GM19455 (cell line): ENCODE measurements around the gene C19orf67.

Experiments
- ATAC-seq: cut with Tn5 transposase; IDR thresholded peaks from one replicate; pipeline ENCODE4 v1.9.1; 2021; ENCODE audit not compliant: unreplicated experiment

C19orf67 gene

DNA sequence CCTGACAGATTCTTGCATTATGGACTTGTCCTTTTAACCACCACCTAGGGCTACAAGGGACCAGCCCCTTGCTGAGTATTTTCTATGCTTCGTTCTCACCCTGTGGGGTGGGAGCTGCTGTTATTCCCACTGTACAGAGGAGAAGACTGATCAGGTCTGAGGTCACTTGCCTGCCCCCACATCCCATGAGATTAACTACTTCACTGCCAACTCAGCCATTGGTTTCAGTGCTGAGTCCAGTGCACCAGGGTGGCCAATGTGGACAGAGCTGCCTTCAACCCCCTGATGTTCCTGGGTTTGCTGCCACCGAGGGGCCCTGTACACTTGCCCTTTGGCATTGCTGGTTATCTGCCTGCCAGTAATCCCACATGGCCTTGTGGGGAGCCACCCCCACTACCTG is 25.1 kb upstream of the C19orf67 start:
- no peak for ATAC-seq

DNA sequence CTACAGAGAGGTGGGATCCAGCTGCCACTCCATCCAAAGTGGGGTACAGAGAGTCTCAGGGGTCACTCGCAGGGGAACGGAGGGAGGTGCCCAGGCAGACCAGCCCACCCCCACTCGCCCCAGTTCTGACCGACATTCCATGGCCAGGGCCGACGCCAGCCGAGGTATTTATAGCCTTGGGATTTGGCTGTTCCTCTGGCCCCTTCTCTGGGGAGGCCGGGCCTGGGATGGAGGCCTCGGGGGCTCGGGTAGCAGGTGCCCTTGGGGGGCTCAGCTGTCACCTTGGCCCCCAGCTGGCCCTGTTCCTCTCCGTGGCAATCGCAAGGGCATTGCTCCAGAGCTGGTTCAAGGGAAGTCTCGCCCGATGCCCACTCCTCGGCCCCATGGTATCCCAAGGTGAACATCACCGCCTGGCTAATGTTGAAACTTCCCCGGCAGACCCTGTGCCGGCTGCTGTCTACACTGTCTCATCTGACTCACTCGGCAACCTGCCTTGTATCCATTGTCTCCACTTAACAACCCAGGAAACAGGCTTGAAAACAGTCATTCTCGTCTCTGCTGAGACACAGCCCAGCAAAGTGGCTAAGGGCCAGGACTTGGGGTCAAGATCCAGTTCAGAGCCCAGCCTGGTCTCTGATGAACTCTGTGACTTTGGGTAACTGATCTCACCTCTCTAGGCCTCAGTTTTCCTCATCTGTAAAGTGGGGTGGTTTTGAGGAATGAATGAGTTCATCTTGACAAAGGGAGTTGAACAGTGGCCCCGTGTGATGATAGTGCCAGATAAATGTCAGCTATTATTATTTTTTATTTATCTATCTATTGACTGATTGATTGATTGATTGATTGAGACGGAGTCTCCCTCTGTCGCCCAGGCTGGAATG is 22.2 kb upstream of the C19orf67 start:
- no peak for ATAC-seq

GRCh38 chr19:14106840-14107239 is 21.3 kb upstream of the C19orf67 start:
- no peak for ATAC-seq

DNA sequence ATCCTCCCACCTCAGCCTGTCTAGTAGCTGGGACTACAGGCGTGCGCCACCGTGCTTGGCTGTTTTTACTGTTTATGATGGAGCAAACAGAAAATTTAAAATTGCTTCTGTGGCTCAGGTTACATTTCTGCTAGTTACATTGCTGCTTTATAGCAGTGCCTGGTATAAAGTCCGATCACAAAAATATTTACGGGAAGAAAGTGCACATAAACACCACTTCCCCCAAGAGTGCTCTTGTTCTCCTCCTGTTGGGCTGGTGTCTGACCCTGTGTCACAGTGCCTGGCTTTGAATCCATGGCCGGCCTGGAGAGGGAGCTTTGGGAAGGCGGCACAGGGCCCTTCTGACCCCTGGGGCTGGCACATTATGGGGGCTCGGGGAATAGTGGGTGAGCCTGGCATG is 20.1 kb upstream of the C19orf67 start:
- ATAC-seq, result no peak

GRCh38 chr19:14103310-14103709 is 17.7 kb upstream of the C19orf67 start:
- ATAC-seq, result no peak

- no peak for ATAC-seq
Observed at GRCh38 chr19:14102756-14103155, 17.2 kb upstream of the C19orf67 start.

DNA sequence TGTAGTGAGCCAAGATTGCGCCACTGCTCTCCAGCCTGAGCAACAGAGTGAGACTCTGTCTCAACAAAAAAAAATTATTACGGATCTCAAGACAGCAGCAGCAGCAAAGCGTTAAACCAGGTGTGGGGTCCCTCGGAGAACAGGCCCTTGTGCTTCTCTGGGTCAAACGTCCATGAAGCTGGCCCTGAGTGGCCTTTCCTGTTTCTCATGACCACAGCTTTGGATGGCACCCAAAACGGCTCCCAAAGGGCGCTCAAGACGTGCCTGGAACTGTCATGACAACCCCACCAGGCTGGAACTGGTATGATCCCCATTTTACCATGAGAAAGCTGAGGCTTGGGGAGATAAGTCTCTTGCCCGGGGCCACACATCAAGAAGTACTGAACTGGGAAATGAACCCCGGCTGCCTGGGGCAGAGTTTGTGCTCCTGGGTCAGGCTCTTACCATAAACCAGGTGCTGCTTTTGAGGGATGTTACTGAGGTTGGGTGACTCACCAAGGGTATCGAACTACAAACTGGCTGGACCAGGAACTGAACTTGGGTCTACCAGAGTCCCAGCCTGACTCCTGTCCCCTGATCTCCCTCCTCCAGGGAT is 16.6 kb upstream of the C19orf67 start:
- ATAC-seq, result no peak

DNA sequence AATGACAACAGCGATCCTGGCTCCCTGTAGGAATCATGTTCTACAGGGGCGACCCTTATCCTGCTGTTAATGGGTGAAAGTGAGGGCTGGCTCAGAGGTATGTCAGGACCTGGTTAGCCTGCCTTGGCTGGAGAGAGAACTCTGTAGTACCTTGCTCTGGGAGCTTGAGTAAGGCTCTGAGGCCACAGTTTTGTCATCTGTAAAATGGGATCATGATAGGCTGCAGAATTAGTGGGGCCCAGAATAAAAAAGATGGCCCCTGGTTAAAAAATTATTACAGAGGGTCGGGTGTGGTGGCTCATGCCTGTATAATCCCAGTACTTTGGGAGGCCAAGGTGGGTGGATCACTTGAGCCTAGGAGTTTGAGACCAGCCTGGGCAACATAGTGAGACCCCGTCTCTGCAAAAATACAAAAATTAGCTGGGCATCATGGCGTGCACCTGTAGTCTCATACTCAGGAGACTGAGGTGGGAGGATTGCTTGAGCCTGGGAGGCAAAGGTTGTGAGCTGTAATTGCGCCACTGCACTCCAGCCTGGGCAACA is 15.5 kb upstream of the C19orf67 start:
- ATAC-seq, result no peak

DNA sequence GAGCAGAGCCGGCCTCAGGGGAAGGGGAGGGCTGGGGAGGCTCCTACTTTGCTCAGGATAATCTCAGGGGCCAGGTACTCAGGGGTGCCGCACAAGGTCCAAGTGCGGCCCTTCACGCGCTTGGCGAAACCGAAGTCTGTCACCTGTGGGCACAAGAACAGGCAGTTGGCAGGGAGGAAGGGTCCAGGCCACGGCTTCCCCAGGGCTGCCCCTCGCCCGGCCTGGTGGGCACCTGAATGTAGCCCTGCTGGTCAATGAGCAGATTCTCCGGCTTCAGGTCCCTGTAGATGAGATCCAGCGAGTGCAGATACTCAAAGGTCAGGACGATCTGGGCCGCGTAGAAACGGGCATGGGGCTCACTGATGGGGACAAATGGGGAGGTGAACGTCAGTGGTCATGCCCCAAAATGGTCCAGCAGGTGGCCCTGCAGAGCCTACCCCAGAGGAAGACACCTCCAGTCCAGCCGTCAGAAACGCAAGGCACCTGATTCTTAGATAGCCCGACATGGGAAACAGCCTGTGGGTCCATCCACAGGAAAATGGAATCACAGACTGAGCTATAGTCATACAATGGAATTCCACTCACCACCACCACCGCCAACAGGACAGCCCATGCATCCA is 12.1 kb upstream of the C19orf67 start:
- ATAC-seq, result no peak

GRCh38 chr19:14096272-14096992 is 10.8 kb upstream of the C19orf67 start:
- no peak for ATAC-seq

- no peak for ATAC-seq
Observed at GRCh38 chr19:14094854-14095253, 9.3 kb upstream of the C19orf67 start.

DNA sequence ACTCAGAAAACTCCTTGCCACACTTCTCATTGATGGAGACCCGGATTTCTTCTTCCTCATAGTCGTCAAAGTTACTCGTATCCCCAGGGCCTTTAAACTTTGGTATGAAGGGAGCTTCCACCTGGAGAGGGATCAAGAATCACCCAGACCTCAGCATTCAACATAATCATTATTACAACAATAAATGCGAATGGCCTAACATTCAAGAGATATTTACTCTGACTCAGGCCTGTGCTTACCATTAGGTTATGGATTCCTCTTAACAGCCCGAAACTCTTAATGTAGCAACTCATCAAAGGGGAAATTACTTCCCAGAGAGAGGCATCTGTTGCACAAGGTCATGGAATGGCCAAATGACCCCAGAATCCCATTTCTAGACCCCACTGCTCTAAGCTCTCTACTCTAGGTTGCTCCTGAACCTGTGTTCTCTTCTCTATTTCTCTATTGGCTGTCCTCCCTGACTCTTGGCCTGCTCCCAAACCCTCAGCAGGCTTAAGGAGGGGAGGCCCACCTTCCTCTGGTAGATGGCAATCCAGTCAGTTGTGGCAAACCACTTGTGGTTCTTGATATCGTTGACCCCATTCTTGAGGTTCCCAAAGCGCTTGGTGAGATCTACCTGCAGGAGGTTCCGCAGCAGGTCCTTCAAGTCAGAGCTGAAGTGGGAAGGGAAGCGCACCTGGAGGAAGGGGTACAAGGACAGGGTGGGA is 7.7 kb upstream of the C19orf67 start:
- ATAC-seq, result no peak

DNA sequence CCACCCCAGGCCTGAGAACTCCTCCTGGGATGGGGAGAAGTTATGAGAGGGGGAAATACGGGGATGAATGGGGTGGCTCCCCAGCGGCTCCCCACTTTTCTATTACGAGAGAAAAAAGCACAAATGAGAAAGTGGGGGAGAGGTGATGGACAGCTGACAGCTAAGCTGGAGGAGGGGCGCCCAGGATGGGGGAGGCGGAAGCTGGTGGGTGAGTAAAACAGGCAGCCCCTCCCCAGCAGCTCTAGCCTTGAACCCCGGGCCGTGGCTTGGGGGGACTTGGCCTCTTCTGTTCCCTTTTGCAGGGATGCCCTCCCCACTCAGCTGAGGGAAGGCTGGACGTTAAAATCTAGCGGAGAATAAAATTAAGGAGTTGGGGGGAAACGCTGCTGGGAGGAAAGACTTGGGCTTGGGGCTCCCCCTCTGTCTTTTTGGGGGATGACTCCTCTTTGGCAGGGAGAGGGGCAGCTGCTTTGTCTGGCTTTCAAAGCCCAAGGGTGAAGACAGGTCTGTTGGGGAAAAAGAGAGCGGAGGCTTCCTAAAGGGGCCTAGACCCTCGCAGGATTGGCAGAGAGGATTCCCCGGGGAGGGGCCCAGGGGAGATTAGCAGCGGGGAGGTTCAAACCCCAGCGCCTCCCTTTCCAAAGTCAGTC is 6.4 kb upstream of the C19orf67 start:
- ATAC-seq, result no peak

DNA sequence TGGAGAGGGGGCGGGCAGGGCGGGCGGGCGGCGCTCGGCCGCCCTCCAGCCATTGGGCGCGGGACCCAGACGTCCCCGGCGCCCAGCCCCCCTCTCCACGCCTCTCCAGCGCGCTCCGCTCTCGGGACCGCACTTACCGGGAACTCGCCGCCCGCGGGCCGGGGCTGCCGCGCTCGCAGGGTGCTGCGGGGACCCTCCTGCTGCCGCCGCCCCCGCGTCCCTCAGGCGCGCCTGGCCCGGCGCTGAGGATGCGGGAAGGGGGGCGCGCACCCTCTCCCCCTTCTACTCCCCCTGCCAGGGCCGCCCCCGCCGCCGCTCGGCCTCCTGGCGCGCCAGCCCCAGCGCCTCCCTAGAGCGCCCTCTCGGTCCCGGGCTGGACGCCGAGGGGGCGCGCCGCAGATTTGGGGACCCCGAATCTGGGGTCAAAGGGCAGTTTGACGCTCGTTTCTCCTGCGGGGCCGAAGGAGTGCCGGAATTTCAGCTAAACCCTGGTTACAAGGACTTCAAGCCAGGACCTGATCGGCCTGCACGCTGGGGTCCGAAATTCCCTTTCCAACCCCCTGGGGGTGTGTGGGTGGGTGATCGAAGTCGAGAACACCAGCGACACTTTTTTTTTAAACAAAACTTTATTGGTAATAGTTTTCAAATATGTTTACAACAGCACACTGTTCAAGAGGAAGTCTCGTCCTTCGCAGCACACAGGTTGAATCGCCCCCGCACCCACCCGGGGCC is 5.7 kb upstream of the C19orf67 start:
- ATAC-seq, result peak; percentile 50

DNA sequence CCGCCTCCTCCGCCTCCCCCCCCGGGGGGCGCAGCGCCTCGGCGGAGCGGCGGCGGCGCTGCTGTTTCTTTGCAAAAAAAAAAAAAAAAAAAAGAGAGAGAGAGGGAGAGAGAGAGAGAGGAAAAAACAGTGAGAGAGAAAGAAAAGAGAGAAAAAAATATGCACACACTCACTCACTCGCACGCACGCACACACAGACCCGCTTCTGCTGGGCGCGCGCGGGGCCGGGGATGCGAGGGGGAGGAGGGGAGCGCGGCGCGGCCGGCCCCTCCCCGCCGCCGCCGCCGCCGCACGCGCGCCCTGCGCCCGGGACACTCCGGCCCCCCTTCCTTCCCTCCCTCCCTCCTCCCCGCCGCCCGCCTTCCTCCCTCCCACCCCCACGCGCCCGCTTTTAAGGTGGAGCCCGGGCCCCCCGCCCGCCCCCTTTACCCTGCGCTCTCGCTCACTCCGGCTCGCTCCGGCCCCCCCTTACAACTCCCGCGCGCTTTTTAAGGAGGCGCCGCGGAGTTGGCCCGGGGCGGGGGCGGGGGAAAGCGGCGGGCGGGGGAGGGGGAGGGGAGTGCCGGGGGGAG is 5.0 kb upstream of the C19orf67 start, which contains the start of gene SAMD1:
SAMD1 (minus strand) TSS at position 243 of the 572 bp plus-strand sequence.
- ATAC-seq, result peak; percentile 23

DNA sequence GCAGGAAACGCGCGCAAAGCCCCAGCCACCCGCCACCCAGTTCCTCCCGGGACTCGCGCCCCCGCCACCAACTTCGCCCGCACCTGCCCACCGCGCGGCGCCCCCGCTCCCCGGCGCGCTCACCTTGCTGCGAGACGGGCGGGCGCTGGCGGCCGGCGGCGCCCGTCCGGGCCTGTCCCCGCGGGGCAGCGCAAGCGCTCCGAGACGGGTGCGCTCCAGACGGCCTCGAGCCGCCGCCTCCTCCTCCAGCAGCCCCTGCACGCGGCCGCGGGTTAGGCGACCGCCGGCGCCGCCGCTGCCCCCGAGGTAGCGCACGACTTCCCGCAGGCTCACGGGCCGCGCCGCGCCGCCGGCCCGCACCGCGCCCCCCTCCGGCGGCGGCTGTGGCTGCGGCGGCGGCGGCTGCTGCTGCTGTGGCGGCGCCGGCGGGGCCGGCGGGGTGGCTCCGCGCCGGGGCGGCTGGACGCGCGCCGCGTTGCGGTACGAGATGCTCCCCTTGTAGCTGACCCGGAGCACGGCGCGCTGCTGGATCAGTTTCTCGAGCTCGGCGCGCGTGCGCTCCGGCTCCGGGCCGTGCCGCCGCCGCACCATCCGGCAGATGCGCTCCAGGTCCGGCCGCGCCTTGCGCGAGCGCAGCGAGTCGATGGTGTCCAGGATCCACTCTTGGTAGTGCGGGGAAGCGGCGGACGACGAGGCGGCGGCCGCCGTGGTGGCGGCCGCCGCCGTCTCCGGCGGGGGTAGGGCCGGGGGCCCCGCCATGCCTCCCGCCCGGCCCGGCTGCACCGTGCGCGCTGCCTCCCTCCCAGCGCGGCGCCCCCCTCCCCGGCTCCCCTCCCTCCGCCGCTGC is 4.3 kb upstream of the C19orf67 start:
- peak; percentile 19 for ATAC-seq

GRCh38 chr19:14089412-14089661 is 3.8 kb upstream of the C19orf67 start:
- ATAC-seq, result no peak

DNA sequence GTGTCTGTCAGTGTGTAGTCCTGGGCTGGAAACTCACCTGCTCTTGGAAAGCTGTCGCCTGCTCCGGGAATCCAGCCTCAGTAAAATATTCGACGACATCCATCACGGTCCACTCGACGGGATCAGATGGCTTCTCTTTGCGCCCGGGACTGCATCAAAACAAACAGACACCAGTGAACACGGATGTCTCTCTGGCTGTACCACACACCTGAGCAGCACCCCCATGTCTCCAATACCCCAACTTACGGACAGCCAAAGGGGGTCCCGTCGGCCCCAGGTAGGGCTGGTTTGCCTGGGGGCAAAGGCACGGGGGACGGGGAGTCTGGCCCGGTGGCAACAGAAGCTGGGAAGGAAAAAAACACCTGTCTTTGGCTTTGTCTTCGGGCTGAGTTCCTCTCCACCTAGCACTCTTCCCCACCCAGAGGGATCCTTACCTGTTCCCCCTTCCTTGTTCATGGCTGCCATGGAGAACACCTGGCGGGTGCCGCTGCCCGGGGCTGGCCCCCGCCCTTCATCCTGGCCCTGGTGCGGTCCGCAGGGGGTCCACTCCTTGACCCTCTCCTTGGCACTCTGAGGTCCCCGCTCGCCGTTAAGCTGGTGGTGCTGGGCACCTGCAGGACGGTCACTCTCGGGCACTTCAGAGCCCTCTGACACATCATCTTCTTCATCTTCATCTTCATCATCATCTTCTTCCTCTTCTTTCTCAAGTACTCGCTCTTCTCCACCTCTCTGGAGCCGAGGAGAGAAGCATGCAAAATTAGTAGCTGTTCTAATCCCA is 3.2 kb upstream of the C19orf67 start:
- no peak for ATAC-seq
